Activated CD4-positive, alpha-beta T cell treated with anti-CD3 and anti-CD28 coated beads, Interleukin-2, Interleukin-4, amounts not matched to agents 100 ng/mL and 50 ng/mL, durations not matched to agents 16 hours and 8 hours (primary cell): ENCODE measurements around the gene ITGA7.

Source experiments
- DNase-seq: peaks from one replicate; pipeline ENCODE4 v3.0.0-alpha.2; 2020; ENCODE audit warnings: low spot score

ITGA7 gene

DNA sequence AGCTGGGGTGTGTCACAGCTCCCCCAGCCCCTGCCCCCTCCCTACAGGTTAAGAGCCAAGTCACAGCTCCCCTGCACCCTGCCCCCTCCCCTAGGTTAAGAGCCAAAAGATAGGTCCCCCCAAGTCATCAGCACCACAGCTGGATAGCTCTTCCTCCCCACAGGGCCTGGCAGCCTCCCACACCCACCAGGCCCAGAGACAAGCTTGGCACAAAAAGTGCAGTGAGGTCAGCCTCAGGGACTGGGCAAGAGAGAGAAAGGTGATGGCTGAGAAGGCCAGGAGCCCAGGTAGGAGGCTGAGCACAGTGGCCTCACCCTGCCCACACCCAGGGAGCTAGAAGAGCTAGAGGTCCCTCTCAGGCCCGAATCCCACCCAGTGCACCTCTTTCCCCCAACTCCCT lies 8.7 kb downstream of the ITGA7 start:
- DNase-seq: no peak

DNA sequence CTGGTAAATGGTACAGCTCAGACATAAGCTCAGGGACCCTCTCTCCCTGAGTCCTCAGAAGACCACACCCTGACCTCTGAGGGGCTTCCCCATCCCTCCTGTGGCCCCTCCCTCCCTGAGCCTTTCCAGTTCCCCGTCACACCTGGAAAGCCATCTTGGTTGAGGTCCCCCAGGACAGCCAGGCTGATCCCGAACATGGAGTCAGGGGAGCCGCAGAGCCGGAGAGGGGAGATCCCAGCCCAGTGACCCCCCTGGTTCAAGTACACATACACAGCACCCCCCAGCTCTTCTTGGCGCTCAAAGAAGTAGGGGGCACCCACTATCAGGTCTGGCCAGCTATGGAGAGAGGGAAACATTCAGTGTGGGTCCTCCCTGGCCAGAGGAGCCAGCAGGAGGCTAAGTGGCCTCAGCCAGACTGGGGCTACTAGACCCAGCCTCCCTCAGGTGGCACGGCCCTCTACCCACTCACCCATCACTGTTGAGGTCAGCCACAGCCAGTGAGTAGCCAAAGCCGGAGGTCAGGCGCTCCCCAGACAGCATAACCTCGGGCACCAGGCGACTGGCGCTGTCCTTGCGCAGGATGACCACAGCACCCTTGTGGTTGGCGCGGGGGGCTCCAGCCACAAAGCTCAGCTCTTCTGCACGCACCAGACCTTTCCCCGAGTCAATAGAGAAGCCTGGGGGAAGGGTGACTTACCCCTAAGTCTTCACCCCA lies 9.3 kb downstream of the ITGA7 start:
- no peak for DNase-seq

DNA sequence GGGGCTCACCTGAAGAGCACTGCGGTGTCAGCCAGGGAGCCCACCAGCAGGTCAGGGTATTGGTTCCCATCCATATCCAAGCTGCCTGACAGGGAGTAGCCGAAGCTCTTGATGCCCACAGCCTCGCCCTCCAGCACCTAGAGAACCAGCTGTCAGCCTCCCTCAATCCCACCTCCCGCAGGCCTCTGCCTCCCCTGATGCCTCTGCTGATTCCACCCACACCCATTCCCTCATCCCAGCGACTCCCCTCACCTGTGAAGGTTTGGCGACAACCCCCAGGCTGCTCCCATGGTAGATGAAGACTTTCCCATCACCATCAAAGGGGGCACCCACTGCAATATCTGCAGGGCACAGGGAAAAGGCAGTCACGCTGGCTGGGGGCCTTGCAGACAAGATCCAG lies 10.0 kb downstream of the ITGA7 start:
- DNase-seq: no peak

DNA sequence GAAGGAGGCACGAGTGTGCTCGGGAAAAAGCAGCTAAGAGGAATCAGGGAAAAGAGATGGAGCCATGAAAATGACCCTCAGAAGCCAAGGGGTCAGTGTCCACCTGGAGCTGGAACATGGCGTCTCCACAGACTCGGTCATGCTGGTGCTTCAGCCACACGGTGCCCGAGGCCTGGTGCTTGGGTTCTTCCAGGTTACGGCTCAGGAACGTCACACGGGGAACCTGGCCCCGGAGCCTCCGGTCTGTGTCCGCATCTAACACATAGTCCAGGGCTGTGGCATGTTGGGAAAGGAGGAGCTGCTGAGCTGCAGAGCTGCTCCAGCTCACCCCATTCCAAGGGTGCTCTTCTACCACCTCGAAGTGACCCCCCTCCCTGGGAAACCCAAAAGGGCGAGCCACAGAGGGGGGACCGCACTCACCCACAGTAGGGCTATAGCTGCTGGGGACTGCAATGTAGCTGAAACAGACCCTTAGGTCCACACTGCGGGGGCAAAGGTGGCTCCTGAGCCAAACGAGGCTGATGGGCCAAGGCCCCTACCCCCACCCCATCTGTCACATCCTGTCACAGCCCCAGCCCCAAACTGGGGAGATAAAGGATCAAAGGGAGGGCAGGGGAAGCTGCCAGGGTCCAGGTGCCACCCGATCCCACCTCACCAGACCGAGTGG lies 10.8 kb downstream of the ITGA7 start:
- no peak for DNase-seq

DNA sequence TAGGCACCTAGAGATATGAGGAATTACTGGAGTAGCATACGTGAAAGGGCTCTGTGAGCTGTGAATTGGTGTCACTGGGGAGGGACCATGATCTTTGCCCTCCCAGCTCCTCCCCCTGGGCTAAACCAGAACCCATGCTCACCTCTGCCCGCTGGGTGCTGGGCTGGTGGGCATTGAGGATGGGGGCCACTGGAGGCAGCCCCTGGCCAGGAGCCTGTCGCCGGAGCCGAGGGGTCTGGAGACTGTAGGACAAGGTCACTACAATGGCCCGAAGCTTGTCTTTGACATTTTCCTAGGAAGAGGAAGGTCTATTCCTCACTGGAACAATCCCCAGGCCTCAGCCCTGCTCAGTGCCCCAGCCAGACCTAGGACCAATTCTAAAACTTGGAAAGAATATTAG lies 11.6 kb downstream of the ITGA7 start:
- DNase-seq: no peak

DNA sequence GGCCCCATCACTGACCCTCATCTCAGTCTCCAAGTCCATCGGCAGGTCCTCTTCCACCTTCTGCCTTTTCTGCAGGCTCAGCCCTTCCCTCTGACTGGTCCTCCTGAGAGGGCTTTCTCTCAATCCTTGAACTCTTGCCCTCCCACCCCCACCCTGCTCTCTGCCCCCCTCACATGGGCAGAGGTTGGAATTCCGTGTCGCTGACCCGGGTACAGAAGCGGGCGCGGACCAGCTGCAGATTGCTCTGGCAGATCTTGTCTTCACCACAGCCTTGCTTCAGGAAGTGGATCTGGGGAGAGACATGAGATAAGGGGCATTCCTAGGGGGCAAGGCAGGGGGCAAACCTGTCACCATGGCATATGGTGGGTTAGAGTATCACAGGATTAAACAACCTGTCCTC lies 12.4 kb downstream of the ITGA7 start:
- no peak for DNase-seq

DNA sequence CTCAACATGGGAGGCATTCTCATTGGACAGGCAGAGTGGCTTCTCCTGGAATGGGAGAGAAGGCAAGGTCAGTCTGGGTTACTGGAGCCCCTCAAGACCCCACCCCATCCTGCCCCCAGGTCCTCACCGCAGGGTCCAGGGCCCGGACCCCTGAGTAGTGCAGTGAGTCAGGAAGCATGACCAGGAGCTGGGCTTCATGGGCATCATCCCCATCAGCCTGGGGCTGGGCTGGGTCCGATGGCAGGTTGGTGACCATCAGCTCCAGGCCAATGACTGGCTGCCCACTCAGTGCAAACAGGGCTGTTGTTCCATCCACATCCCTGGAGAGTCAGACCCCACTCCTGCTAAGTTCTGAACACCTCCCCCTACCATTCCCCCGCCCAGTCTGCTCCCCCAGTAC lies 13.1 kb downstream of the ITGA7 start:
- no peak for DNase-seq

DNA sequence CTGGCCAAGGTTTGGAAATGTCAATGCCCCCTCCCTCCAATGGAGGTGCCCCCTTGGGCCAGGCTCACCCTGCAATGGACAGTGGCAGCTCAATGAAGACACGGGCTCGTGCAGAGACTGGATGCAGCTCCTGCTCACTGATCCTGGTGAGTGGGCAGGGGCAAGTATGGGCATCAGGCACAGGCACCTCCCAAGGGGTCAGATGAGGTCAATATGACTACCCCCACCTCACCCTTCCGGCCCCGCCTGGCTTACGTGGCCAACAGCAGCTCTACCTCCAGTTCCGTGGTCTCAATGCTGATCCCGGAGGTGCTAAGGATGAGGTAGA lies 13.6 kb downstream of the ITGA7 start:
- DNase-seq: no peak

DNA sequence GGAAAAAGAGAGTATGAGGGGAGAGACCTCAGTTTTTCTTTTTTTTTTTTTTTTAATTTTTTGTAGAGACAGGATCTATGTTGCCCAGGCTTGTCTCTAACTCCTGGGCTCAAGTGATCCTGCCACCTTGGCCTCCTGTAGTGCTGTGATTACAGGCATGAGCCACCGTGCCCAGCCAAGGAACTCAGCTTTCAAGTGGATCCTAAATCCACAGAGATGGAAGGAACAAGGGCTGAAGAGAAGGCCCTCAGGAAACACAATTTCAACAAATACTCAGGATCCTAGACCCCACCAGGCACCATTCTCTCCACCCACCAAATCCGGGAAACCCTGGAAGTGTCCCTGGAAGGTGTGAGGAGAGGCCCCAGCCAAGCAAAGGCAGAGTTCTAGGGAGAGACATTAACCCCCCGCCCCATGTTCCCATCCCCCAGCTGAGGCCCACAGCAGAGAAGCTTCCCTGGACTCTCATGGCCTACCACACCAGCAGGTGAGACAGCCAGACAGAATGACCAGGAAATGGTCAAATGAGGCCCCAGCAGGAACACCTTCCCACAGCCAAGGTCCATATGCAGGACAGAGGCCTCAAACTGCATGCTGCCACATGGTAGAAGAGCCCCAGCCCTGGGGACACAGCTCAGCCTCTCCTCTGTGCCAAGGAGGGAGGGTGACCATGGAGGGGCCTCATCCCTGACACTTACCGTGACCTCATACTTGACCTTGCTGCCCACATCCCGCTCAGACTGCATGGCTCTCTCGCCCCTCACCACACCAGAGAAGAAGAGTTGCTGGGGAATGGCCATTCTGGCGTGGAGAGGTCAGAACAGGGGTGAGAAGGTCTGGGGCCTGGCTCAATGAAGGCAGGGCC lies 14.1 kb downstream of the ITGA7 start:
- DNase-seq: no peak

DNA sequence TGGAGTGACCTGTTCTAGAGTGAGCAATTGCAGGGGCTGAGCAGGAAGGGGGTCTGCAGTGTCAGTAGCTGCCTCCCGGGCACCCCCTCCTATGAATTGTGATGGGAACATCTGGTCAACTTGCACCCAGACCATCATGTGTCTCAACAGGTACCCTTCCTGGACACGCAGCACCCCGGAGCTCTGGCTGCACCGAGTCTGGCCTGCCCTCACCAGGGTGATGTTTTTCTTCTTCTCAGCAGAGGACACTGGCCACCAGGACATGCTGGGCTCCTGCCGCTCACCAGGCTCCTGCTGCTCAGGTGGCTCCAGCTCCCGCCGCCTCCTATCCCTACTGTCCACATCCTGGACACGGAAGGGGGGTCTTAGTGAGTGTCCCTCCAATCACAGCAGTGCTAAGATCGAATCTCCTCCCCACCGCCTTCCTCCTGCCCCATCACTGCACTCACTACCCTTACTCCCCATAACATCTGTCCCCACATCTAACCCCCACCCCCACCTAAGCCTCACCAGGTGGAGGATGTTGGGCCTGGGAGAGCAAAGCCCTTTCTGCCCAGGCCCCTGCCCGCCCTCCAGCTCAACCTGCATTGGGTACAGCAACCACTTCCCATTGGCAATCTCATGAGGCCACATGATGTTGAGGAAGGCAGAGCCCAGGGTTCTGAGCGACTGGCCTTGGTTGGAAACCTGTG lies 14.9 kb downstream of the ITGA7 start:
- DNase-seq: no peak

DNA sequence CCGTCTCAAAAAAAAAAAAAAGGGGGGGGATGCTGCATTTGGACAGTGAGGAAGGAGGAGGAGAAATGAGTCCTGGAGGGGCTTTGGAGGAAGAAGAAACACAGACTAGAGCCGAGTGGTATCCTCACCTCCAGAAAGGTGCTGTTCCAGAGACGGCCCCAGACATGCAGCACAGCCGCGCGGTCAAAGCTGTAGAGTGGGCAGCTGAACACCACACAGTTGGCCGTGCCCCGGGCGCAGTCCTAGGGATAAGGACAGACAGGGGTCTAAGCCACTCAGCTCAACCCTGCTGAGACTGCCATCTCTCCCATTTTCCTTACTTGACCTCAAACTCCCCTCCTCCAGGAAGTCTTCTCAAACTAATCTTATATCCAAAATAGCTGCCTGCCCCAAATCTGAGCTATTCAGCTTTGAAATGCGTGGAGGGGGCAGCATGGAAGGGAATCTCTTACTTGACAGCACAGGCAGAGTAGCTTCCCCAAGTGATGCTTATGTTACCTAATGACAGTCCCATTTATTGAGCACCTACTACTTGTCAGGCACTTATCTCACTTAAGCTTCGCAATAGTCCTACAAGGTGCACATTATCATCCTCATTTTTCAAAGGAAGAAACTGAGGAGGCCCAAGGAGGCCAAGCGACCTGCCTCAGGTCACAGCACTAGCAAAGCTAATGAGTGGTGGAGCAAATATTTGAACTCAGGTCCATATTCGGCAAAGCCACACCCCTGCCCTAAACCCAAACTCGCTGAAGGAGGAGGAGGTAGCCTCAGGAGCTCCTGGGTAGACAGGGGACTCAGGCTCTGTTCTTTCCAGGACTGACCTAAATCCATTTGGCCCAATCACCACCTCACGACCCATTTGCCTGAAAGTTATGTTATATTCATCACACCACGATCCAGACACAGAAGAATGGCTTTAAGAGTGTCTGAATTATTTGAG lies 18.7 kb downstream of the ITGA7 start:
- no peak for DNase-seq

DNA sequence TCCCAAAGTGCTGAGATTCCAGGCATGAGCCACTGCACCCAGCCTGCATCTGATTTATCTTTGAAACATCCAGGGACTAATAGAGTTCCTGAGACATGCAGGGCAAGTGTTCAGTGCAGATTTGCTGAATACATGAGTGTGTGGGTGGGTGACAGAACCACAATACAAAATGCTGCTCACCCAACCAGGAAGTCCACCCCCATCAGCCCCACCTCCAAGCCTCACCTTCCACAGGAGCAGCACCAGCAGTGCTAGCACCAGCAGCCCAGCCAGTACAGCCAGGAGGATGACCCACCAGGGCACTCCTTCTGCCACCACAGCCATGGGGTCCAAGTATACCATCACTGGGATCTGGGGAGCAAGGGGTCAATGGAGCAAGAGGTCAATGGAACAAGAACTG lies 20.0 kb downstream of the ITGA7 start:
- DNase-seq: no peak

DNA sequence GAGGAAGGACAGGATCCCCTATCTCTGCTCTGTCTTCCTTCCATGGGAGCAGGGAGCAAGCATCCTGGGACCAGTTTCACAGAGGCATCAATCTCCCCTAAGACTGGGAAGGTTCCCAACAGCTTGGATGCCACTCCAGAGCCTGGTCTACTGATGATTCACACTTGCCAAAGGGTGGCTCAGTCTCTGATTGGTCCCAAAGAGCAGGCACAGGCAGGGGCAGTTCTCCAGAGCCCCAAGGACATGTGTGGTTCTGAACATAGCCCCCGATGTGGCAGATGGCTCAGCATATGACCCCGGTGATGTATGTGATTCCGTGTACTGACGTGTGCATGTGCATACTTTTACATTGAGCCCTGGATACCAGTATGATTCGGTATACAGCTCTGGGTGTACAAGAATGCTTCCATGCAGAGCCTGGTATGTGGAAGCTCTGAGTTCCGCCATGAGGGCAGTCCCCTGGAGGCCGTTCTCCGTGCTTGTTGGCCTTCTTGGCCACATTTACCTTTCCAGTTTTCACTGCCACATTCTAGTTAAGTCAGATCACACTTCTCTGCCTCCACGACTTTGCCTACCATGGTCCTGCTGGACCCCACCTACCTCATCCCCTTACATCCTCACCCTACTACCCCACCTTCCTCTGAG lies 21.2 kb downstream of the ITGA7 start:
- no peak for DNase-seq

DNA sequence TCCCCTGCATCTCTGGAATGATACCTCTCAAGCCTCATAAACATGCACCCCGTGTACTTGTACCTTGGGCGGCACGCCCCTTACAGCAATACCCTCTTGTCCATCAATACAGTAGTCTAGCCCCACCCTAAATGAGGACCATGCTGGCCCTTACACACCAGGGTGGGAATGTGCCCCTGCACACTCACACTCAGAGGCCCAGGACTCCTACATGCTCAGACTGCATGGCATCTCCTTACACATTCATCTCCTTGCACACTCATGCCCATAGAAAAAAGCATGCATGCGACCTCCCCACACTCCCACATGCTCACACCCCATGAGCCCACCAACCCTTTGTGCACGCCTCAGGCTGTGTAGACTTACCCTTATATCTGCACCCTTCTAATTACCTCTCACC lies 22.0 kb downstream of the ITGA7 start:
- no peak for DNase-seq

DNA sequence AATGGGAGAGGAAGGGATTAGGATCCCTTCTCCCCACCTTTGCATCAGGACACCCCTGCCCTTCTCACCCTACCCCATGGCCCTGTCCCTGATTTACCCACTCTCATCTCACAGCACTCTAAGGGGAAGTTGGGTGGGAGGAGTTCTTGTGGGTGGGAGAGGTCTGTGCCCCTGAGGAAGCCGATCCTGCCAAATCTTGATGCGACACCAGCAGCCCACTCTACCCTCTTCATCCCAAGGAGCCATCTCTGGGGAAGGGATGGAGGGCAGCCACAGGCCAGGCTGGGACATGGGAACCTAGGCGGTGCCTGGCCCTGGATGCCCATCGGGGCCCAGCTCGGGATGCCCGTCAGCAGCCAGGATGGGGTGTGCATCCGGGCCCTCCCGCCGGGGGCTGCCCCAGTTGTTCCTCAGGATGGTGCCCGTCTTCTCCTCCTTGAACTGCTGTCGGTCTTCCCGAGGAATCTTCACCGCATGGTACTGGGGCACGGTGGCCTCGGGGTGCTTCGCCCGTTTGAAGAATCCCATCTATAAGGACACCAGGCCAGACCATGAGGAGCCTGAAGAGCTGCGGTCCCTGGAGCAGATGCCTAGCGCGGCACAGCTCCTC lies 22.8 kb downstream of the ITGA7 start:
- no peak for DNase-seq

DNA sequence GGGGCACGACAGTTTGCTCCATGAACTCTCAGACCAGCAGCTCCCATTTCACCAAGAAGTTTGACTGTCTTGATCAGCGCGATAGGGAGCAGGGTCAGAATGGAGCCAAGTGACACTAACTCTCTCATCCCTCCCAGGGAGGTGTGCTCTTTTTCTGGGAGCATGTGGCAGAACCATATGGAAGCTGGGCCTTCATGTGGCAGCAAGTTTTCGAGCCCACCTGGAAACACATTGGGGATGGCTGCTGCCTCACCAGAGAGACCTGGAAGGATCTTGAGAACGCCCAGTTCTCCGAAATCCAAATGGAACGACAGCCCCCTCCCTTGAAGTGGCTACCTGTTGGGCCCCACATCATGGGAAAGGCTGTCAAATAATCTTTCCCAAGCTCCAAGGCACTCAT lies 24.0 kb downstream of the ITGA7 start:
- DNase-seq: no peak

DNA sequence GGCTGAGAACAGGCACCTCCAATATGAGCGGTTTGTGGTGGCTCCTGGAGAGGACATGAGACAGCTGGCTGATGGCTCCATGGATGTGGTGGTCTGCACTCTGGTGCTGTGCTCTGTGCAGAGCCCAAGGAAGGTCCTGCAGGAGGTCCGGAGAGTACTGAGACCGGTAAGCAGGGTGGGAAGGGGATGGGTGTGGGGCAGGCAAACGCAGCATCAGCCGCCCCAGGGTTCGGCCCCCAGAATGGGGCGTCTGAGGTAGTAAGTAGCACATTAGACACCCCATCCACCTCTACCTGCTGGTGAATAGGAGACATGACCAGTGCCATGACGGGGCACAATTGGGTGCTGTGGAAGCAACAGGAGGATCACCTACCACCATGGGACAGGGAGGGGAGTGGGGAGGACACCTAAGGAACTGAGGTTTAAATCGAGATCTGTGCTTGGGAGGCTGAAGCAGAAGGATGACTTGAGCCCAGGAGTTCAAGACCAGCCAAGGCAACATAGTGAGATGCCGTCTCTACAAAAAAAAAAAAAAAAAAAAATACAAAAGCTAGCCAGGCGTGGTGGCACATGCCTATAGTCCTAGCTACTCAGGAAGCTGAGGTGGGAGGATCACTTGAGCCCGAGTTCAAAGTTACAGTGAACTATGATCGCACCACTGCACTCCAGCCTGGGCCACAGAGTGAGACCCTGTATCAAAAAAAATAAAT lies 25.5 kb downstream of the ITGA7 start:
- no peak for DNase-seq

DNA sequence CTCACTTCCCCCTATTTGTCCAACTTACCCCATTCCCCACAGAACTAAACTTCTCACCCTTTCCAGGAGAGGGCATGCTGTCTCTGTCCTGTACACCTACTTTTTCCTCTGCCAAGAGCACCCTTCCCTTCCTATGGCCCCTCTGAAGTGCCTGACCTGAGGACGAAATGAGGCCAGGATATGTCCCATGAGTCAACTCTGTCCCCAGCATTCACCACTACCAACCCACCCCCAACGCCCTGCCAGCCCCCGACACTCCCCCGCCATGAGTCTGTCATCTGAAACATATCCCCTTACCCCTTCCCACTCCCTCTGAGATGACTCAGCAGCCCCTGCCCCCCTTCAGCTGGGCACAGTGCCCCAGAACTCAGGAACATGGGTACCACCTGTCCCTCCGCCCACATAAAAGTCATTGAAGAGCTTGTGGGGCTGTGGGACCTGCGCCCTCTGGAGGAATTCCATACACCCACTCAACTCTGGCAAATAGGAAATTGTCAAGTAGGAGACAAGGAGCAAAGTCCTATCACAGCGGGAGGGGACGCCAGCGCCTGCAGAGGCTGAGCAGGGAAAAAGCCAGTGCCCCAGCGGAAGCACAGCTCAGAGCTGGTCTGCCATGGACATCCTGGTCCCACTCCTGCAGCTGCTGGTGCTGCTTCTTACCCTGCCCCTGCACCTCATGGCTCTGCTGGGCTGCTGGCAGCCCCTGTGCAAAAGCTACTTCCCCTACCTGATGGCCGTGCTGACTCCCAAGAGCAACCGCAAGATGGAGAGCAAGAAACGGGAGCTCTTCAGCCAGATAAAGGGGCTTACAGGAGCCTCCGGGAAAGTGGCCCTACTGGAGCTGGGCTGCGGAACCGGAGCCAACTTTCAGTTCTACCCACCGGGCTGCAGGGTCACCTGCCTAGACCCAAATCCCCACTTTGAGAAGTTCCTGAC lies 26.3 kb downstream of the ITGA7 start:
- no peak for DNase-seq

DNA sequence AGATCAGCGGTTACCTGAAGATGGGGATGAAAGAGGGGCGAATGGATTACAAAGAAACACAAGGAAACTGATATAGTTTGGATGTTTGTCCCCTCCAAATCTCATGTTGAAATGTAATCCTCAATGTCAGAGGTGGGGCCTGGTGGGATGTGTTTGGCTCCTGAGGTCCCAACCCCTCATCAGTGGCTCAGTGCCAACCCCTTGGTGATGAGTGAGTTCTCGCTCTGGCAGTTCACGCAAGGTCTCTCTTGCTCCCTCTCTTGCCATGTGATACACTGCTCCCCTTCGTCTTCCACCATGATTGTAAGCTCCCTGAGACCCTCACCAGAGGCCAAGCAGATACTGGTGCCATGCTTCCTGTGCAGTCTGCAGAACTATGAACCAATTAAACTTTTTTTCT lies 28.0 kb downstream of the ITGA7 start:
- no peak for DNase-seq
